OCI-LY7 (cell line): ENCODE data around the gene ARMC9. TPM values are rescaled to one million over a fixed set of nuclear protein-coding genes. Genes with fewer than 3 reads are reported as not detected.

Experiments used
- BruUV-seq: library from RNA; stranded (reverse); fragments of 400-500 nt; replicated peaks from 2 replicates; lab custom pipeline; 2021; lab: Mats Ljungman, UMichigan
- CTCF ChIA-PET: fragments of 300-600 bp; sonication (Branson Sonifier 250); formaldehyde crosslinking; loops from one replicate; lab custom pipeline; 2022; ENCODE audit warnings: antibody characterized with exemption; ENCODE audit not compliant: unreplicated experiment; lab: Charles Lee
- POLR2A ChIA-PET: fragments of 300-600 bp; sonication (Branson Sonifier 250); formaldehyde crosslinking; loops from one replicate; lab custom pipeline; 2022; ENCODE audit warnings: antibody characterized with exemption; lab: Charles Lee
- DNase-seq: peaks from one replicate; pipeline ENCODE4 v3.0.0-alpha.2; 2015; ENCODE audit warnings: low spot score
- H2AFZ ChIP-seq: fragments of 200-600 bp; sonication (generic), shearing (Covaris generic); 2 replicates; pipeline ENCODE4 v1.6.1; 2014; ENCODE audit warnings: mild to moderate bottlenecking, antibody characterized with exemption, low read length, moderate library complexity
- H3K27ac ChIP-seq: fragments of 200-600 bp; sonication (generic); 2 replicates; pipeline ENCODE4 v1.5.1; 2014; ENCODE audit warnings: mixed run types, low read depth, mild to moderate bottlenecking, moderate library complexity, low read length, inconsistent platforms; ENCODE audit not compliant: poor library complexity, severe bottlenecking
- H3K36me3 ChIP-seq: fragments of 200-600 bp; sonication (generic); 2 replicates; pipeline ENCODE4 v1.6.1; 2014; ENCODE audit warnings: mild to moderate bottlenecking, antibody characterized with exemption, low read length, moderate library complexity, mixed read lengths; ENCODE audit not compliant: insufficient read depth
- H3K4me1 ChIP-seq: fragments of 200-600 bp; sonication (generic); 2 replicates; pipeline ENCODE4 v1.5.1; 2014; ENCODE audit warnings: mild to moderate bottlenecking, low read length; ENCODE audit not compliant: insufficient read depth, poor library complexity, severe bottlenecking
- H3K4me2 ChIP-seq: fragments of 200-600 bp; sonication (generic); 2 replicates; pipeline ENCODE4 v1.6.1; 2014; ENCODE audit warnings: mild to moderate bottlenecking, low read length
- H3K4me3 ChIP-seq: fragments of 200-600 bp; sonication (generic); 2 replicates; pipeline ENCODE4 v1.5.1; 2014; ENCODE audit warnings: mild to moderate bottlenecking, low read depth, low read length; ENCODE audit not compliant: poor library complexity, severe bottlenecking
- H3K79me2 ChIP-seq: fragments of 200-600 bp; sonication (generic); 2 replicates; pipeline ENCODE4 v1.6.1; 2016; ENCODE audit warnings: low read depth, mild to moderate bottlenecking, low read length, moderate library complexity, mixed read lengths; ENCODE audit not compliant: insufficient read depth
- H3K9me2 ChIP-seq: fragments of 200-600 bp; sonication (generic); 2 replicates; pipeline ENCODE4 v1.6.1; 2016; ENCODE audit warnings: mild to moderate bottlenecking, low read length, mixed read lengths; ENCODE audit not compliant: insufficient read depth
- H3K9me3 ChIP-seq: fragments of 200-600 bp; sonication (generic); 2 replicates; pipeline ENCODE4 v1.6.1; 2014; ENCODE audit warnings: mild to moderate bottlenecking, mixed run types, low read length, mixed read lengths
- H4K20me1 ChIP-seq: fragments of 200-600 bp; sonication (generic); 2 replicates; pipeline ENCODE4 v1.6.1; 2014; ENCODE audit warnings: mild to moderate bottlenecking, antibody characterized with exemption, low read length, moderate library complexity, mixed read lengths; ENCODE audit not compliant: insufficient read depth
- CTCF ChIP-seq: fragments of 200-600 bp; sonication (generic); conservative IDR thresholded peaks from 2 replicates; pipeline ENCODE4 v1.5.1; 2014; ENCODE audit warnings: mild to moderate bottlenecking, antibody characterized with exemption, low read length, moderate library complexity, mixed read lengths
- EZH2phosphoT487 ChIP-seq: fragments of 200-600 bp; sonication (generic); IDR thresholded peaks from 2 replicates; pipeline ENCODE4 v1.6.1; 2018; ENCODE audit warnings: low read depth, borderline replicate concordance, mild to moderate bottlenecking, mixed run types, antibody characterized with exemption, low read length, moderate library complexity, mixed read lengths
- intact Hi-C: fragments of 100-400 bp; cut with micrococcal nuclease; formaldehyde crosslinking; loops from one replicate; pipeline ENCODE4 v1.10.0; 2022; ENCODE audit not compliant: unreplicated experiment
- total RNA-seq, 2 experiments: library from RNA; depleted of rRNA in 1 of 2; stranded (reverse); fragments of >200 nt in 1 of 2; shearing (Covaris generic) in 1 of 2; gene quantifications; 2 replicates each; pipeline ENCODE4 v1.2.3, GENCODE V29; 2014 to 2022

Gene ARMC9
- total RNA-seq, 2 experiments from 2014 or later, result 6.6 to 12.2 TPM

- intact Hi-C loops, result no loop called here
- no peaks in the 10 kb centered on the region for H3K9me2 ChIP-seq
- no peak overlapping the region for H3K27ac ChIP-seq
- no peak for DNase-seq
- no peak overlapping the region for H3K4me2 ChIP-seq
- H3K79me2 ChIP-seq, result no peaks in the 10 kb centered on the region
- ChIA-PET POLR2A (interaction anchor here (0.5 kb wide), 1 partner anchor 8 kb away, joined by 3 read pairs; no protein-coding TSS in a partner anchor), CTCF (no interaction called here)
- peaks cover 29% of the 10 kb centered on the region for H3K9me3 ChIP-seq
- H3K36me3 ChIP-seq, result no peaks in the 10 kb centered on the region
- peaks cover 14% of the 10 kb centered on the region for H3K4me1 ChIP-seq
- no peaks in the 10 kb centered on the region for H4K20me1 ChIP-seq
- H3K4me3 ChIP-seq, result no peak overlapping the region
- no peak for TF ChIP-seq CTCF
- no peak for TF ChIP-seq EZH2phosphoT487
- no peak overlapping the region for H2AFZ ChIP-seq
- BruUV-seq, result no TSS peak
Measured at GRCh38 chr2:231318954-231319353, 120.5 kb downstream of the ARMC9 start.

- Histone ChIP-seq H3K4me3 (no peak overlapping the region), H4K20me1 (no peaks in the 10 kb centered on the region), H3K79me2 (no peaks in the 10 kb centered on the region), H3K9me2 (no peaks in the 10 kb centered on the region), H3K4me2 (no peak overlapping the region), H3K4me1 (peaks cover 14% of the 10 kb centered on the region), H3K9me3 (peaks cover 29% of the 10 kb centered on the region), H3K27ac (no peak overlapping the region), H3K36me3 (no peaks in the 10 kb centered on the region), H2AFZ (no peak overlapping the region)
- TF ChIP-seq CTCF (no peak), EZH2phosphoT487 (no peak)
- intact Hi-C loops, result no loop called here
- DNase-seq, result no peak
- ChIA-PET CTCF (no interaction called here), POLR2A (no interaction called here)
- no TSS peak for BruUV-seq
Measured at GRCh38 chr2:231319867-231320266, 121.4 kb downstream of the ARMC9 start.

- H3K4me2 ChIP-seq, result no peak overlapping the region
- BruUV-seq, result no TSS peak
- no peak for DNase-seq
- no peak overlapping the region for H3K27ac ChIP-seq
- ChIA-PET POLR2A (interaction anchor here (0.7 kb wide), 2 partner anchors 8 to 172 kb away, joined by 3 to 5 read pairs; no protein-coding TSS in a partner anchor), CTCF (no interaction called here)
- H3K36me3 ChIP-seq, result no peaks in the 10 kb centered on the region
- intact Hi-C loops, result no loop called here
- H3K4me3 ChIP-seq, result no peak overlapping the region
- peaks cover 21% of the 10 kb centered on the region for H3K9me3 ChIP-seq
- H4K20me1 ChIP-seq, result no peaks in the 10 kb centered on the region
- H3K9me2 ChIP-seq, result no peaks in the 10 kb centered on the region
- H3K4me1 ChIP-seq, result peaks cover 8% of the 10 kb centered on the region
- no peak for TF ChIP-seq EZH2phosphoT487
- TF ChIP-seq CTCF, result no peak
- no peaks in the 10 kb centered on the region for H3K79me2 ChIP-seq
- H2AFZ ChIP-seq, result no peak overlapping the region
Measured at GRCh38 chr2:231321021-231321420, 122.6 kb downstream of the ARMC9 start.
